Ovary (tissue), 3 donors: Measurements from ENCODE around the gene ETNPPL.

Source experiments
- EP300 ChIP-seq: sonication (generic); formaldehyde crosslinking; IDR thresholded peaks from one replicate; pipeline ENCODE4 v1.6.1; 2017; ENCODE audit warnings: antibody characterized with exemption
- POLR2A ChIP-seq: fragments of 450-650 bp; IDR thresholded peaks from one replicate; pipeline ENCODE4 v1.6.1; 2017; ENCODE audit warnings: antibody characterized with exemption, mild to moderate bottlenecking, moderate library complexity
- TF ChIP-seq, protein P1 (sequence below), 3 donors: fragments of 450-650 bp in 2 of 3; fragments of 200-600 bp in 1 of 3; IDR thresholded peaks; one replicate each; pipeline versions ENCODE4 v1.5.1 to v1.8.0; 2016 to 2022; ENCODE audit warnings: antibody characterized with exemption in 3 of 3, mild to moderate bottlenecking in 1 of 3
- donor health status: DM: no; HTN: no; CAD: no.

DNA sequence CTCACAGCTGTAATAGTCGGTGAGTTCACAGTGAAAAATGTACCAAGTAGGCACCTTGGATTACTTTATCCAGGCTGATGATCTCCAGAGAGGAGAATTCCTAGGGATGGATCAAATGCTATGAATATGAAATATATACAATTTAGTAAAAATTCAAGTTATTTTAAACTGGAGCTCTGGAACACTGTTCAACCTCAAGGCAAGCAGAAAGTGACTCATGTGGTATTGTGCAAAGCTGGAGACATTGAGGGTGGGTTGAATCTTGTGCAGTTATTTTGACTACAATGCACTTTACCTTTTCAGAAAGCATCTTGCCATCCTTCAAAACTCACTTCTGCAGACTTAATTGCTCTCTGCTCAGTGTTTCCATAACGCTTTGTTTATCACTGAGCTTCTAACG, 69.0 kb downstream of the ETNPPL start:
- TF ChIP-seq, protein P1, sequence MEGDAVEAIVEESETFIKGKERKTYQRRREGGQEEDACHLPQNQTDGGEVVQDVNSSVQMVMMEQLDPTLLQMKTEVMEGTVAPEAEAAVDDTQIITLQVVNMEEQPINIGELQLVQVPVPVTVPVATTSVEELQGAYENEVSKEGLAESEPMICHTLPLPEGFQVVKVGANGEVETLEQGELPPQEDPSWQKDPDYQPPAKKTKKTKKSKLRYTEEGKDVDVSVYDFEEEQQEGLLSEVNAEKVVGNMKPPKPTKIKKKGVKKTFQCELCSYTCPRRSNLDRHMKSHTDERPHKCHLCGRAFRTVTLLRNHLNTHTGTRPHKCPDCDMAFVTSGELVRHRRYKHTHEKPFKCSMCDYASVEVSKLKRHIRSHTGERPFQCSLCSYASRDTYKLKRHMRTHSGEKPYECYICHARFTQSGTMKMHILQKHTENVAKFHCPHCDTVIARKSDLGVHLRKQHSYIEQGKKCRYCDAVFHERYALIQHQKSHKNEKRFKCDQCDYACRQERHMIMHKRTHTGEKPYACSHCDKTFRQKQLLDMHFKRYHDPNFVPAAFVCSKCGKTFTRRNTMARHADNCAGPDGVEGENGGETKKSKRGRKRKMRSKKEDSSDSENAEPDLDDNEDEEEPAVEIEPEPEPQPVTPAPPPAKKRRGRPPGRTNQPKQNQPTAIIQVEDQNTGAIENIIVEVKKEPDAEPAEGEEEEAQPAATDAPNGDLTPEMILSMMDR (IDR thresholded peaks at IDR 0.05) = no peak
- TF ChIP-seq EP300 (no peak), POLR2A (no peak)
